ENCODE data around the gene ADCY3.

- no peak for TF ChIP-seq CTCF (conservative IDR thresholded peaks at IDR 0.05; ENCODE audit: low read length)
- no peak for TF ChIP-seq EZH2phosphoT487 (IDR thresholded peaks at IDR 0.05; ENCODE audit: borderline replicate concordance)
Measured at GRCh38 chr2:24887307-24887874, 32.6 kb downstream of the ADCY3 start.

All from Loucy (cell line).